ENCODE measurements around the gene COTL1.

DNA sequence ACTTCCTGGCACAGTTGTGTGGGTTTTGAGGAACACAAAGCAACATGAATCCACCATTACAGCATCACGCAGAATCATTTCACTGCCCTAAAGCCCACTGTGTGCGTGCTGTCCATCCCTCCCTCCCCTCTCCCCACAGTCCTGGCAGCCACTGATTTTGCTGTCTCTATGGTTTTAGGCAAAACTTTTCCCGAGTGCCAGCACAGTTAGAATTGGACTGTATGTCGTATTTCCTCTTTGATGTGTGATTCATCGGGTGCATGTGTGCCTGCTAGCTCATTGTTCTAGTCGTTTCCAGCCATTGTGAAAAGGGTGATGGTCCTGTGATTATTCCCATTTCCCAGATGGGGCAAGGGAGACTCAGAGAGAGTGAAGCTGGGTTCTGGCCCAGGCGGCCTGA lies 43.1 kb upstream of the COTL1 start:
- TF ChIP-seq, protein P1, sequence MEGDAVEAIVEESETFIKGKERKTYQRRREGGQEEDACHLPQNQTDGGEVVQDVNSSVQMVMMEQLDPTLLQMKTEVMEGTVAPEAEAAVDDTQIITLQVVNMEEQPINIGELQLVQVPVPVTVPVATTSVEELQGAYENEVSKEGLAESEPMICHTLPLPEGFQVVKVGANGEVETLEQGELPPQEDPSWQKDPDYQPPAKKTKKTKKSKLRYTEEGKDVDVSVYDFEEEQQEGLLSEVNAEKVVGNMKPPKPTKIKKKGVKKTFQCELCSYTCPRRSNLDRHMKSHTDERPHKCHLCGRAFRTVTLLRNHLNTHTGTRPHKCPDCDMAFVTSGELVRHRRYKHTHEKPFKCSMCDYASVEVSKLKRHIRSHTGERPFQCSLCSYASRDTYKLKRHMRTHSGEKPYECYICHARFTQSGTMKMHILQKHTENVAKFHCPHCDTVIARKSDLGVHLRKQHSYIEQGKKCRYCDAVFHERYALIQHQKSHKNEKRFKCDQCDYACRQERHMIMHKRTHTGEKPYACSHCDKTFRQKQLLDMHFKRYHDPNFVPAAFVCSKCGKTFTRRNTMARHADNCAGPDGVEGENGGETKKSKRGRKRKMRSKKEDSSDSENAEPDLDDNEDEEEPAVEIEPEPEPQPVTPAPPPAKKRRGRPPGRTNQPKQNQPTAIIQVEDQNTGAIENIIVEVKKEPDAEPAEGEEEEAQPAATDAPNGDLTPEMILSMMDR (IDR thresholded peaks at IDR 0.05): no peak
- TF ChIP-seq EP300 (IDR thresholded peaks at IDR 0.05): no peak
